Measurements from ENCODE around the gene SLC47A1.

DNA sequence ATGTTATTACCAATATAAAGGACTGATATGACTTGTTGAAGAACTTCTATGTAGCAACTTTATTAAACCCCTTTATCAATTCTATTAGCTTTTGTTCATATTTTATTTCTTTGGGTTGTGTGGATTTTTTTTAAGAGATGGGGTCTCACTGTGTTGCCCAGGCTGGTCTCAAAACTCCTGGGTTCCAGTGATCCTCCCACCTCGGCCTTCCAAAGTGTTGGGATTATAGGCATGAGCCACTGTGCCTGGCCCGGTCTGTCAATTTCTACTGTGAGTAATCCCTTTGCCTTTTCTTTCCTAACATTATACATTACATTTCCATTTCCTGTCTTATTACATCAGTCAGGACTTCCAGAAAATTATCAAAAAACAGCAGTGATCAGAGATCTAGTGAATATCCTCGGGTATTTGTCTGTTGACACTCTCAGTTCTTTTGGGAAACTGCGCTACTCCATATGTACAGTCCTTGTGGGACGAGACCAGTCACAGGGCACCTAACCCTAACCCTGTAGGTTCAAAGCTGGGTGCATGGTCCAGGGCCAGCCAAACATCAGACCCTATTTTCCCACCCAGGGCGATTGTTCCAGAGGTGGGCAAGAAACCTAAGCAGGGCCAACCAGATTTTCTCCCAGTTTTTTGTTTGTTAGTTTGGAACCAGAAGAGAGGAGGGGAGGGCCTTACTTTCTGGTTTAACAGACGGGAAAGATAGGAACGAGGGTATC lies 1.7 kb upstream of the SLC47A1 start:
- TF ChIP-seq JUND (IDR thresholded peaks at IDR 0.05) (no peak), YY1 (IDR thresholded peaks at IDR 0.05) (no peak), HNF4G (IDR thresholded peaks at IDR 0.05) (no peak), RAD21 (IDR thresholded peaks at IDR 0.05) (no peak)
- TF ChIP-seq, protein P1, sequence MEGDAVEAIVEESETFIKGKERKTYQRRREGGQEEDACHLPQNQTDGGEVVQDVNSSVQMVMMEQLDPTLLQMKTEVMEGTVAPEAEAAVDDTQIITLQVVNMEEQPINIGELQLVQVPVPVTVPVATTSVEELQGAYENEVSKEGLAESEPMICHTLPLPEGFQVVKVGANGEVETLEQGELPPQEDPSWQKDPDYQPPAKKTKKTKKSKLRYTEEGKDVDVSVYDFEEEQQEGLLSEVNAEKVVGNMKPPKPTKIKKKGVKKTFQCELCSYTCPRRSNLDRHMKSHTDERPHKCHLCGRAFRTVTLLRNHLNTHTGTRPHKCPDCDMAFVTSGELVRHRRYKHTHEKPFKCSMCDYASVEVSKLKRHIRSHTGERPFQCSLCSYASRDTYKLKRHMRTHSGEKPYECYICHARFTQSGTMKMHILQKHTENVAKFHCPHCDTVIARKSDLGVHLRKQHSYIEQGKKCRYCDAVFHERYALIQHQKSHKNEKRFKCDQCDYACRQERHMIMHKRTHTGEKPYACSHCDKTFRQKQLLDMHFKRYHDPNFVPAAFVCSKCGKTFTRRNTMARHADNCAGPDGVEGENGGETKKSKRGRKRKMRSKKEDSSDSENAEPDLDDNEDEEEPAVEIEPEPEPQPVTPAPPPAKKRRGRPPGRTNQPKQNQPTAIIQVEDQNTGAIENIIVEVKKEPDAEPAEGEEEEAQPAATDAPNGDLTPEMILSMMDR (IDR thresholded peaks at IDR 0.05; ENCODE audit: low read depth, low read length, missing input control), result no peak
- TF ChIP-seq, protein P2, sequence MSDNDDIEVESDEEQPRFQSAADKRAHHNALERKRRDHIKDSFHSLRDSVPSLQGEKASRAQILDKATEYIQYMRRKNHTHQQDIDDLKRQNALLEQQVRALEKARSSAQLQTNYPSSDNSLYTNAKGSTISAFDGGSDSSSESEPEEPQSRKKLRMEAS (IDR thresholded peaks at IDR 0.05), result no peak
- TF ChIP-seq, protein P3, sequence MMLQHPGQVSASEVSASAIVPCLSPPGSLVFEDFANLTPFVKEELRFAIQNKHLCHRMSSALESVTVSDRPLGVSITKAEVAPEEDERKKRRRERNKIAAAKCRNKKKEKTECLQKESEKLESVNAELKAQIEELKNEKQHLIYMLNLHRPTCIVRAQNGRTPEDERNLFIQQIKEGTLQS (IDR thresholded peaks at IDR 0.05), result no peak
